ENCODE measurements around the gene MRPL10.

The MRPL10 gene

GRCh38 chr17:47803201-47803600 lies 28.1 kb downstream of the MRPL10 start:
- Histone ChIP-seq H3K4me3 (no peak overlapping the region), H3K9me3 (replicated peaks in 1 of 11) (no peaks in the 10 kb centered on the region), H3K9ac (no peak overlapping the region), H3K4me1 (peaks cover 9 to 57% (median 33%) of the 10 kb centered on the region in 10 experiments), H4K20me1 (peaks cover 0 to 44% (median 0%) of the 10 kb centered on the region in 11 experiments; a peak in 6 of 22 replicates), H3K27me3 (no peaks in the 10 kb centered on the region), H3K27ac (no peak overlapping the region), H3K36me3 (peaks cover 14 to 17% (median 16%) of the 10 kb centered on the region in 11 experiments), H3K4me2 (peak overlapping the region in 1 of 11 experiments; percentile 87; a peak in 2 of 22 replicates)
- TF ChIP-seq Cebpa-rat (IDR thresholded peaks at IDR 0.05), result no peak

GRCh38 chr17:47802341-47803022 lies 28.9 kb downstream of the MRPL10 start:
- Histone ChIP-seq H4K20me1 (peaks cover 0 to 37% (median 0%) of the 10 kb centered on the region in 11 experiments; a peak in 6 of 22 replicates), H3K4me2 (peak overlapping the region in 5 of 11 experiments; percentile 20 to 45 (median 36); a peak in 5 of 22 replicates), H3K9me3 (replicated peaks in 1 of 11) (no peaks in the 10 kb centered on the region), H3K4me3 (no peak overlapping the region), H3K9ac (no peak overlapping the region), H3K27me3 (no peaks in the 10 kb centered on the region), H3K27ac (no peak overlapping the region), H3K4me1 (peaks cover 9 to 57% (median 33%) of the 10 kb centered on the region in 10 experiments), H3K36me3 (peaks cover 6 to 10% (median 9%) of the 10 kb centered on the region in 11 experiments; a peak in 21 of 22 replicates)
- no peak for TF ChIP-seq Cebpa-rat (IDR thresholded peaks at IDR 0.05)

DNA sequence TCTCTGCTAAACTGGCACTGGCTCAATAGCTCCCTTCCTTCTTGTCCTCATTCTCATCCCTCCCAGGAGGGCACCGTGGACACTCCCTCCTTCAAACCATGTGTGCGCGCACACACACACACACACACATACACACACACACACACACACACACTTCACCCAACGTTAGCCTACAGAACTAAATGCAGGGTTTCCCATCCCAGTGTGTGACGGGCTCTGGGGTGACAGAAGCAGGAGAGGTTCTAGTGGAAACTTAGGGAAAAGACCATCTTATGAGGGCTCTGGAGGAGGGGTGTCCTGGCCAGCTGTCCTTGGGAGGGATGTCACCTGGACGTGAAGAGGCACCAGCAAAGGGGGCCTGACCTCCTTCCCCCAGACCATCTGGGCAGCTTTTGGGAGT lies 29.4 kb downstream of the MRPL10 start:
- Histone ChIP-seq H3K9me3 (replicated peaks in 1 of 11) (no peaks in the 10 kb centered on the region), H3K27ac (no peak overlapping the region), H3K4me2 (peak overlapping the region in 5 of 11 experiments; percentile 20 to 45 (median 36); a peak in 5 of 22 replicates), H4K20me1 (peaks cover 0 to 31% (median 0%) of the 10 kb centered on the region in 11 experiments; a peak in 6 of 22 replicates), H3K4me1 (peaks cover 9 to 55% (median 32%) of the 10 kb centered on the region in 10 experiments), H3K36me3 (peaks cover under 1 to 4% (median 3%) of the 10 kb centered on the region in 11 experiments; a peak in 17 of 22 replicates), H3K4me3 (no peak overlapping the region), H3K9ac (no peak overlapping the region), H3K27me3 (no peaks in the 10 kb centered on the region)
- TF ChIP-seq Cebpa-rat (IDR thresholded peaks at IDR 0.05), result no peak

DNA sequence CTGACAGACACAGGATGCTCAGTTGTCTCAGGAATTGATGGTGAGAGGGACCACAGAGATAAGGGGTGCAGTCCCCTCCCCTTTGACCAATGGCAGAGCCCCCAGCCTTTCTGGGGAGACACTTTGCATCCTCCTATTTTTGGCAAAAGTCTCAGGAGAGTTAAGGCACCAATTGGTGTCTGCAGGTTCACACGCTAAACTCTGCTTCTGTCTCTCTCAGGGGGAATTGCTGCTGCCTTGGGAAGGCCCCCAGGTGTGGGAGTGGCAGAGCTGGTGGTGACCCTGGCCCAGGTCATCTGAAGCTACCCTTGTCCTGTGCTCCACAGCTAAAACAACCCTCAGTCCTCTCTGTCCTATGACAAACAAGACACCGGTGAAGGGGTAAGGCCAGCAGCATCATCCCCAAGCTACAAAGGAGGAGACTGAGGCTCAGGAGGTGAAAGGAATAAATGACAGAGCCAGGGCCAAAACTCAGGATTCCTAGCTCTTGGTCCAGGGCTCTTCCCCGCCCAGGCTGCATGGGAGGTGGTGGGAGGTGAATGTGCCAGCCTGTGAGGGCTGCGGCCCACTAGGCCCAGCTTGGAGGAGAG lies 30.1 kb downstream of the MRPL10 start:
- H4K20me1 ChIP-seq, result peaks cover 0 to 25% (median 0%) of the 10 kb centered on the region in 11 experiments; a peak in 6 of 22 replicates
- H3K4me3 ChIP-seq, result no peak overlapping the region
- TF ChIP-seq Cebpa-rat (IDR thresholded peaks at IDR 0.05), result no peak
- no peak overlapping the region for H3K4me2 ChIP-seq
- no peak overlapping the region for H3K9ac ChIP-seq
- no peaks in the 10 kb centered on the region for H3K27me3 ChIP-seq
- H3K9me3 ChIP-seq (replicated peaks in 1 of 11), result no peaks in the 10 kb centered on the region
- no peaks in the 10 kb centered on the region for H3K36me3 ChIP-seq
- H3K4me1 ChIP-seq, result peaks cover 9 to 49% (median 29%) of the 10 kb centered on the region in 10 experiments
- no peak overlapping the region for H3K27ac ChIP-seq

GRCh38 chr17:47800686-47801085 lies 30.7 kb downstream of the MRPL10 start:
- Histone ChIP-seq H3K4me1 (peaks cover 6 to 43% (median 23%) of the 10 kb centered on the region in 10 experiments), H3K27me3 (no peaks in the 10 kb centered on the region), H3K4me3 (no peak overlapping the region), H3K4me2 (no peak overlapping the region), H3K9ac (no peak overlapping the region), H3K27ac (no peak overlapping the region), H3K9me3 (replicated peaks in 1 of 11) (no peaks in the 10 kb centered on the region), H4K20me1 (peaks cover 0 to 19% (median 0%) of the 10 kb centered on the region in 11 experiments; a peak in 3 of 22 replicates), H3K36me3 (no peaks in the 10 kb centered on the region)
- TF ChIP-seq Cebpa-rat (IDR thresholded peaks at IDR 0.05), result no peak

DNA sequence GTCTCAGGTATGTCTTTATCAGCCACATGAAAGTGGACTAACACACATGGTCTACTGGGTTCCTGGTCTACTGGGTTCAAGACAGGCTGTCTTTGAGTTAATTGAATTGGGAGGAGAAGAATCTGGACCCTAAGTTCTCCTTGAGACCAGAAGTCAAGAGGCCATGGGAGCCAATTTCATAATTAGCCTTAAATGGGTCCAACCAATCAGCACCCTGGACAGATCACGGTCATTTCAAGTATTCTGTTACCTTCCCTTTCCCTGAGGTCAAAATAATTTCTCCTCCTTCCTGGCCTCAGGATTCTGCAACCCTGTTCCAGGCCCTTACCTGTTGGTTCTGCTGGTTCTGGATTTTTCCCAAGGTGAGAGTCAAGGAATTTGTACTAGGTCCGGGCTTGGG lies 33.5 kb downstream of the MRPL10 start:
- no peaks in the 10 kb centered on the region for H3K27me3 ChIP-seq
- no peak overlapping the region for H3K4me3 ChIP-seq
- no peak for TF ChIP-seq Cebpa-rat (IDR thresholded peaks at IDR 0.05)
- H3K36me3 ChIP-seq, result no peaks in the 10 kb centered on the region
- no peak overlapping the region for H3K4me2 ChIP-seq
- H3K4me1 ChIP-seq, result peaks cover 0 to 23% (median 9%) of the 10 kb centered on the region in 10 experiments; a peak in 11 of 20 replicates
- no peak overlapping the region for H3K27ac ChIP-seq
- peaks cover 0 to 13% (median 0%) of the 10 kb centered on the region in 11 experiments; a peak in 3 of 22 replicates for H4K20me1 ChIP-seq
- H3K9me3 ChIP-seq (replicated peaks in 1 of 11), result no peaks in the 10 kb centered on the region
- H3K9ac ChIP-seq, result no peak overlapping the region

DNA sequence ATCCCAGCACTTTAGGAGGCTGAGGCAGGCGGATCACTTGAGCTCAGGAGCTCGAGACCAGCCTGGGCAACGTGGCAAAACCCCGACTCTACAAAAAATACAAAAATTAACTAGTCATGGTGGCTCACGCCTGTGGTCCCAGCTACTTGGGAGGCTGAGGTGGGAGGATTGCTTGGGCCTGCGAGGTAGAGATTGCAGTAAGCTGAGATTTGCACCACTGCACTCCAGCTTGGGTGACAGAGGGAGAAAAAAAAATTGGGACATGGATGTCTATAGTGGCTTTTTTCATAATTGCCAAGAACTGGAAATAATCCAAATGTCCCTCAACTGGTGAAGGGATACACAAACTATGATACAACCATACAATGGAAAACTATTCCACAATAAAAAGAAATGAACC lies 38.4 kb downstream of the MRPL10 start:
- peaks cover 0 to 9% (median 0%) of the 10 kb centered on the region in 11 experiments; a peak in 3 of 22 replicates for H4K20me1 ChIP-seq
- peaks cover 8 to 20% (median 11%) of the 10 kb centered on the region in 10 experiments; a peak in 15 of 20 replicates for H3K4me1 ChIP-seq
- no peak overlapping the region for H3K4me3 ChIP-seq
- H3K27ac ChIP-seq, result no peak overlapping the region
- no peak overlapping the region for H3K4me2 ChIP-seq
- H3K27me3 ChIP-seq, result peaks cover 37 to 43% (median 40%) of the 10 kb centered on the region in 11 experiments
- TF ChIP-seq Cebpa-rat (IDR thresholded peaks at IDR 0.05), result no peak
- H3K9ac ChIP-seq, result no peak overlapping the region
- no peaks in the 10 kb centered on the region for H3K9me3 ChIP-seq (replicated peaks in 1 of 11)
- H3K36me3 ChIP-seq, result no peaks in the 10 kb centered on the region

GRCh38 chr17:47792457-47792856 lies 38.9 kb downstream of the MRPL10 start:
- no peak overlapping the region for H3K4me2 ChIP-seq
- H3K27me3 ChIP-seq, result peaks cover 39 to 48% (median 45%) of the 10 kb centered on the region in 11 experiments
- H3K36me3 ChIP-seq, result no peaks in the 10 kb centered on the region
- no peak overlapping the region for H3K27ac ChIP-seq
- H3K4me1 ChIP-seq, result peaks cover 8 to 20% (median 11%) of the 10 kb centered on the region in 10 experiments; a peak in 15 of 20 replicates
- no peak overlapping the region for H3K4me3 ChIP-seq
- H3K9ac ChIP-seq, result no peak overlapping the region
- no peak for TF ChIP-seq Cebpa-rat (IDR thresholded peaks at IDR 0.05)
- no peaks in the 10 kb centered on the region for H3K9me3 ChIP-seq (replicated peaks in 1 of 11)
- peaks cover 0 to 9% (median 0%) of the 10 kb centered on the region in 11 experiments; a peak in 3 of 22 replicates for H4K20me1 ChIP-seq

DNA sequence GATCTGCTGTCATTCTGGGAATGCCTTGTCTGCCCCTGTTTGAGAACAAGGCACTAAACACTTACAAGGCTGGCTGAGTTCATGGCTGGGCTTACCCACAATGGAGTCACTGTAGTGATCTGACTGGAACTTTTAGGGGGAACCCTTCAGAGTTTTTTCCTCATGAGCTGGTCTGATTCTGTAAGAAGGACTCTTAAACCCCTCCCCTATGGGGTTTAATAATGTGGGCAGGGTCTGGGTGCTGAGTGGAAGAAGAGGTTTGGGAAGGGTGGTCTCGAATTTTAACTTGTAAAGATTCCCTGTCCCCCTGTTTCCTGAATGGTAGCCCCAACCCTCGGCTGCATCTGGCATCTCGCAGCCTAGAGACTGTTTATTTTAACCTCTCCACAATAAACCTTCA lies 40.3 kb downstream of the MRPL10 start:
- no peak for TF ChIP-seq Cebpa-rat (IDR thresholded peaks at IDR 0.05)
- Histone ChIP-seq H3K4me1 (peaks cover 8 to 20% (median 11%) of the 10 kb centered on the region in 10 experiments; a peak in 15 of 20 replicates), H3K9me3 (replicated peaks in 1 of 11) (no peaks in the 10 kb centered on the region), H3K4me2 (no peak overlapping the region), H3K27me3 (peaks cover 39 to 61% (median 50%) of the 10 kb centered on the region in 11 experiments), H3K27ac (no peak overlapping the region), H3K36me3 (no peaks in the 10 kb centered on the region), H3K4me3 (no peak overlapping the region), H3K9ac (no peak overlapping the region), H4K20me1 (peaks cover 0 to 9% (median 0%) of the 10 kb centered on the region in 11 experiments; a peak in 3 of 22 replicates)
